RPMI7951 (cell line): ENCODE data around the gene TCAP. TPM values are rescaled to one million over a fixed set of nuclear protein-coding genes. Genes with fewer than 3 reads are reported as not detected.

Experiments used
- DNase-seq: peaks from one replicate; pipeline ENCODE4 v3.0.0-alpha.2; 2012; ENCODE audit warnings: low read depth
- total RNA-seq: library from RNA; depleted of rRNA; stranded (reverse); fragments of >200 nt; shearing (Covaris generic); gene quantifications from 2 replicates; pipeline ENCODE4 v1.2.3, GENCODE V29; 2014; rRNA removed

The TCAP gene, protein sequence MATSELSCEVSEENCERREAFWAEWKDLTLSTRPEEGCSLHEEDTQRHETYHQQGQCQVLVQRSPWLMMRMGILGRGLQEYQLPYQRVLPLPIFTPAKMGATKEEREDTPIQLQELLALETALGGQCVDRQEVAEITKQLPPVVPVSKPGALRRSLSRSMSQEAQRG
- total RNA-seq = 0.24 and 0.39 TPM in 2 replicates

- DNase-seq = no peak
Observed at GRCh38 chr17:39664581-39665561, at the start of gene TCAP. Gene TCAP (plus strand): TSS chr17:39665349. CDS start chr17:39665360, 11 bp downstream.

GRCh38 chr17:39615434-39615833 lies 49.7 kb upstream of the TCAP start:
- no peak for DNase-seq

GRCh38 chr17:39617100-39617445 lies 48.1 kb upstream of the TCAP start:
- DNase-seq = no peak

DNA sequence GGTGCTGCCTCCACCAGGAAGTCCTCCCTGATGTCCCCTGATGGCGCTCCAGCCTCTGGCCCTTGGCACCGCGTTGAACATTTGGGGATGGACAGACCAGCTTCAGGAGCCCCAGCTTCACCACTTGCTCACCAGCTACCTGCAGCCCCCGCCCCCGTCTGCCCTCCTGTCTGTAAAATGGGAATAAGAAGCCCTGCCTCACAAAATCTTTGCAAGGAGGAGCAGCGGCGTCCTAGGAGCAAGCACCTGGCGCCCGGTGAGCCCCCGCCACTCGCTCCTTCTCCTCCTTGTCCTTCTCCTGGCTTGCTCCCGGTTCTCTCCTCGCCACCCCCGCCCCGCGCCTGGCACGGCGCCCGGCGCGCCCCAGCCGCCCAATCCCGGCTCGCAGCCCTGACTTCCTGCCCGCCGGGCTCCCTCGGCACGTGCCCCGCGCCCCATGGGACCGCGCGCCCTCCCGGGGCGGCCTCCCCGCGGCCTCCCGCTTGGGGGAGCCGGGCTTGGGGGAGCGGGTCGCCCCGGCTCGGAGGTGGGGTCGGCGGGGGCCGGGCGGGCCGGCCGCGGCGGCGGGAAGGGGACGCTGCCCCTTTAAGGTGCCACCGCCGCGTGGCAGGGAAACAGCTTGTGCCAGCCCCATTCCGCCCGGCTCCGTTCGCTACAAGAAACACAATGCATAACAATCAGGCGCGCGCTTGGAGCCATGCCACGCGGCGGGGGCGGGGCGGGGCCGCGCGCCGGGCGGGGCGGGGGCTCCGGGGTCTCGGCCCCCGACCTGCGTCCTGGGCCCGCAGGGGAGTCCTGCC lies 47.5 kb upstream of the TCAP start:
- peak; percentile 67 for DNase-seq

- DNase-seq = peak; percentile 12
Observed at GRCh38 chr17:39618246-39618913, 46.8 kb upstream of the TCAP start.

GRCh38 chr17:39618956-39619785 lies 46.0 kb upstream of the TCAP start:
- DNase-seq = no peak

DNA sequence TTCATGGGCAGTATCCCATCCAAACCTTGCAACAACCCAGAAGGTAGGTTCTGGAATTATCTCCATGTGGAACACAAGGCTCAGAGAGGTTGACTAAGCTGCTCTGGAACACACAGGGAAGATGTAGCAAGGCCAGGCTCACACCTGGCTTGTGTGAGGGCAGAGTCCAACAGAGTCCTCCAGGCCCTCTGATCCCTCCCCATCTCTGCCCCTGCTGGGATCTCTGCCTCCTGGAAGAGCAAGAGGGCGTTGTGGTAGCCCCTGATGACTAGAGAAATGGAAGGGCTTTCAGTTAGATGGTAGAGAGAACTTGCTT lies 45.4 kb upstream of the TCAP start:
- no peak for DNase-seq

- peak; percentile 79 for DNase-seq
Observed at GRCh38 chr17:39621523-39622379, 43.4 kb upstream of the TCAP start.

DNA sequence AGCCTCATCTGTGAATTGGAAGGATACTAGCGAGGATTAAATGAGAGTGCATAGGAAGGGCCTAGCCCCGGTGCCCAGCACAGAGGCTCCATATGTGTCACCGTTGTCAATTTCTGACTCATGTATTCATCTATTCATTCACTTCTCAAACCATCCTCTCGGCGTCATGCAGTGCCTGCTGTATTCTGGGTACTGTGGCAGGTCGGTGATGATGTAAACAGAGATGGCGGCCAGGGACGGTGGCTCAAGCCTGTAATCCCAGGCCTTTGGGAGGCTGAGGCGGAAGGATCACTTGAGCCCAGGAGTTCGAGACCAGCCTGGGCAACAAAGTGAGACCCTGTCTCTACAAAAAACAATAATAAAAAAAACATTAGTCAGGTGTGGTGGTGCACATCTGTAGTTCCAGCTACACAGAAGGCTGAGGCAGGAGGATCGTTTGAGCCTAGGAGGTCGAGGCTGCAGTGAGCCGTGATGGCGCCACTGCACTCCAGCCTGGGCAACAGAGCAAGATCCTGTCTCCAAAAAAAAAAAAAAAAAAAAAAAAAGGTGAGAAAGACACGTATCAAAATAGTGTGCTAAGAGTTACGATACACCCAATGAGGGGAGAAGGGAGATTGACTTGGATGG lies 42.7 kb upstream of the TCAP start:
- peak; percentile 54 for DNase-seq

DNA sequence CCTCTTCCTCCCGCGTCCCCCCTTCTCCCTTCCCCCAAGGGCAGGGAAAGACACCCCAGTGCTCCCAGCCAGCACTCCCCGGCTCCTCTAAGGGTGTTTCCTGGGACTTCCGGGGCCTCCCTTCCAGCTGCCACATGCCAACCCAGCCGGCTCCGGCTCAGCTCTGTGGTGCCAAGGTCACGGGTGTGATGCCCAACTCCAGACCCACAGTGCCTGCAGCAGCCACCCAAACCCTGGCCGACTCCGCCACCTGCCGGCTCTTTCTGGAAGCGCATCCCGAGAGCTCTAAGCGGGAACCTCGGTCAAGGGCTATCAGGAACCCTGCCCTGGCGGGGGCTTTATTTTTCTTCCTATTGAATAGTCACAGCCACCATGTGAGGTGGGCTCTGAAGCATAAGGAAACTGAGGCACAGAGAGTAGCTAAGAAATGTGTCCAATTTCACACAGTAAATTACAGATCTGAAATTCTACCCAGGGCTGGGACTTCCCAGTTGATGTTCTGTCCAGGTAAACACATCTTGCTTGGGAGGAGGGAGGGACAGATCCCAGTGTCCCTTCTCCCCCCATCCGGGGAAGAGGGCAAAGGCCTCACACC lies 41.7 kb upstream of the TCAP start:
- peak; percentile 56 for DNase-seq

- DNase-seq = no peak
Observed at GRCh38 chr17:39624313-39624712, 40.8 kb upstream of the TCAP start.

DNA sequence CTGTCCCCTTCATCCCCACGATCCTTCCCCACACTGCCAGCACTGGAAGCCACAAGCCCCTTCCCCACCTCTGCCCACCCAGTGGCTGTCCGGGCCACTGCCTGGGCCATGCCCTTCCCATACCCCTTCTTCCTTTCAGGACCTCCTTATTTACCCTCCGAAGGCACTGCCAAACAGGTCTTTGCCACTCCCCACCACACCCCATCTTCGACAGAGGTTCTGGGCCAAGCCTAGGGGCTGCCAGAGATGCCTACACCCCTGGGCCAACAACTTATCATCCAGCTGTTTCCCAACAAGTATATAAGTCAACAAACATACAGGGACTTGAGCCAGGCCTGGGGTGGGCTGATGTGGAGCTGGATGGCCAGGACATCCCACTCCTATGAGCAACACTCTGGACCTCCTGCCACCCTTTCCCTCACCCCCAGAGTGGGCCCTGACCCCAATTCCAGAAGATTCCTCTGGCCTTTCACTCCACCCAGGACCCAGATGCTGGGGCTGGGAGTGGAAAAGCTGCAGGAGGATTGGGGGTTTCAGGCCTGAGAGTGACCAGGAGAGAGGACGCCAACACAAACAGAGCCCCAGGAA lies 39.9 kb upstream of the TCAP start:
- no peak for DNase-seq

GRCh38 chr17:39626171-39627046 lies 38.7 kb upstream of the TCAP start, which contains the start of gene PPP1R1B:
Gene PPP1R1B (plus strand): TSS chr17:39626952. CDS start chr17:39627393, 441 bp downstream.
- DNase-seq = no peak

DNA sequence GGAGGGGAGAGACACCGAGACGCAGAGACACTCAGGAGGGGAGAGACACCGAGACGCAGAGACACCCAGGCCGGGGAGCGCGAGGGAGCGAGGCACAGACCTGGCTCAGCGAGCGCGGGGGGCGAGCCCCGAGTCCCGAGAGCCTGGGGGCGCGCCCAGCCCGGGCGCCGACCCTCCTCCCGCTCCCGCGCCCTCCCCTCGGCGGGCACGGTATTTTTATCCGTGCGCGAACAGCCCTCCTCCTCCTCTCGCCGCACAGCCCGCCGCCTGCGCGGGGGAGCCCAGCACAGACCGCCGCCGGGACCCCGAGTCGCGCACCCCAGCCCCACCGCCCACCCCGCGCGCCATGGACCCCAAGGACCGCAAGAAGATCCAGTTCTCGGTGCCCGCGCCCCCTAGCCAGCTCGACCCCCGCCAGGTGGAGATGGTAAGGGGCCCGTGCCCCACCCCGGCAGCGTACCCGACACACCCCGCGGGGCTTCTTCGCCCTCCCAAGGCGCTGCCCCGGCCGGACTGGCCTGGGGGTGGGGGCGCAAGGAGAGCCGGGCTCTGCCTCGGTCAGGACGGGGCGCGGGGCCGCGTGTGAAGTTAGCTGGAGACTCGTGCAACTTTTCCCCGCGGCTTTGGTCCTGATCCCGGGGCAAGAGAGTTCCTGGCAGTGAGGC lies 38.0 kb upstream of the TCAP start:
- DNase-seq = no peak

- no peak for DNase-seq
Observed at GRCh38 chr17:39627712-39628516, 37.2 kb upstream of the TCAP start.
